CD4-positive, CD25-positive, alpha-beta regulatory T cell (primary cell): ENCODE data around the gene GPR32. TPM values are rescaled to one million over a fixed set of nuclear protein-coding genes. Genes with fewer than 3 reads are reported as not detected.

Experiments
- ATAC-seq, 2 donors: fragments of 150-1000 bp; cut with Tn5 transposase; one replicate each; pipeline ENCODE4 v1.10.0; 2021; ENCODE audit warnings: low read depth in 2 of 2, moderate number of reproducible peaks in 2 of 2, moderate library complexity in 1 of 2
- DNase-seq, 3 donors: peaks; one replicate each; pipeline versions ENCODE4 v3.0.0 to v3.0.0-alpha.2; 2012 to 2022; ENCODE audit warnings: mixed read lengths in 1 of 3
- H3K27ac ChIP-seq: one replicate; pipeline ENCODE4 v1.7.0; 2013; ENCODE audit warnings: mild to moderate bottlenecking, low read length; ENCODE audit not compliant: insufficient read depth, poor library complexity, severe bottlenecking
- H3K27me3 ChIP-seq: one replicate; pipeline ENCODE4 v1.7.0; 2013; ENCODE audit warnings: low read length; ENCODE audit not compliant: control insufficient read depth, insufficient read depth
- H3K36me3 ChIP-seq: one replicate; pipeline ENCODE4 v1.7.0; 2013; ENCODE audit warnings: mild to moderate bottlenecking, low read length, moderate library complexity; ENCODE audit not compliant: control insufficient read depth, insufficient read depth
- H3K4me1 ChIP-seq: 2 replicates; pipeline ENCODE4 v1.7.0; 2013; ENCODE audit warnings: mild to moderate bottlenecking, low read length; ENCODE audit not compliant: insufficient read depth, control insufficient read depth, poor library complexity, severe bottlenecking
- H3K4me3 ChIP-seq: one replicate; pipeline ENCODE4 v1.7.0; 2013; ENCODE audit warnings: low read depth, mild to moderate bottlenecking, low read length, moderate library complexity
- H3K9me3 ChIP-seq, 2 experiments: 1 replicate in 1 of 2; 2 replicates in 1 of 2; pipeline ENCODE4 v1.7.0; 2013; ENCODE audit warnings: low read length in 2 of 2, mild to moderate bottlenecking in 1 of 2, moderate library complexity in 1 of 2; ENCODE audit not compliant: control insufficient read depth in 2 of 2
- H3K27ac Mint-ChIP-seq, 3 donors: one replicate each; pipeline ENCODE4 v1.8.0; 2020 to 2022; ENCODE audit warnings: mild to moderate bottlenecking in 3 of 3, mixed read lengths in 3 of 3, moderate library complexity in 2 of 3
- H3K27me3 Mint-ChIP-seq: one replicate; pipeline ENCODE4 v1.8.0; 2022; ENCODE audit warnings: mild to moderate bottlenecking, mixed read lengths
- H3K36me3 Mint-ChIP-seq: one replicate; pipeline ENCODE4 v1.8.0; 2020; ENCODE audit warnings: mixed read lengths
- H3K4me1 Mint-ChIP-seq, 4 donors: one replicate each; pipeline ENCODE4 v1.8.0; 2020 to 2022; ENCODE audit warnings: mixed read lengths in 4 of 4, mild to moderate bottlenecking in 1 of 4
- H3K4me3 Mint-ChIP-seq, 4 donors: one replicate each; pipeline ENCODE4 v1.8.0; 2020 to 2022; ENCODE audit warnings: mild to moderate bottlenecking in 4 of 4, mixed read lengths in 4 of 4, moderate library complexity in 3 of 4
- H3K9me3 Mint-ChIP-seq, 7 donors: one replicate each; pipeline ENCODE4 v1.8.0; 2020 to 2022; ENCODE audit warnings: mixed read lengths in 7 of 7, mild to moderate bottlenecking in 3 of 7, moderate library complexity in 2 of 7
- polyA plus RNA-seq, 4 donors: library from polyadenylated mRNA; unstranded; fragments of 300-500 nt; fragmentation: Illumina TruSeq; gene quantifications; one replicate each; pipeline ENCODE4 v1.2.3, GENCODE V29; 2021
- total RNA-seq: library from RNA; stranded (reverse); gene quantifications from one replicate; pipeline ENCODE4 v1.2.3, GENCODE V29; 2022

Gene GPR32
- total and polyA plus RNA-seq, 5 donors from 2014 or later: not detected

DNA sequence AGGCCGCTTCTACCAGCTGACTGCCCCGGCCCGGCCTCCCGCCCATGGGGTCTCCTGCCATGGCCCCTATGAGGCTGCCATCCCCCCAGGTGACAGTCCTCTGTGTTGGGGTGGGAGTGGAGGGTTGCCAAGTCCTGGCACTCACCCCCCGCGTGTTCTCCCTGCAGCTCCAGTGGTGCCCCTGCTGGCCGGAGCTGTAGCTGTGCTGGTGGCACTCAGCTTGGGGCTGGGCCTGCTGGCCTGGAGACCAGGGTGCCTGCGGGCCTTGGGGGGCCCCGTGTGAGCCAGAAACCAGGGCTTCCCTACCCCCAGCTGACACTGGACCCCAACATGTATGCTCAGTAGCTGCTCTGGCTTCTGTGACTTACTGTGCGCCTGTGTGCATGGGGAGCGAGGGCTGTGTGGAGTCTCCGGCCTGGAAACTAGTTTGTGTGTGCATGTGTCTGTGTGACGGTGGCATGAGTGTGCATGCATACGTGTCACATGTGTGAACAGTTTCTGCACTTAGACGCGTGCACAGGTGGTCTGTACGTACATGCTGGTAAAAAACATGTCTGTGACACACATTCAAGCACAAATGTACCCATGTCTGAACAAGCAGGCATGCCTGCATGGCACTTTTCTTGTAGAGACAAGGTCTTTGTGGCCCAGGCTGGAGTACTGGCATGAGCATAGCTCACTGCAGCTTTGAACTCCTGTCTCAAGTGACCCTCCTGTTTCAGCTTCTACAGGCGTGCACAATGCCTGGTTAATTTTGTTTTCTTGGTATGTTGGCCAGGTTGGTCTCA is 24.8 kb downstream of the GPR32 start:
- H3K4me3 ChIP-seq: no peak overlapping the region

DNA sequence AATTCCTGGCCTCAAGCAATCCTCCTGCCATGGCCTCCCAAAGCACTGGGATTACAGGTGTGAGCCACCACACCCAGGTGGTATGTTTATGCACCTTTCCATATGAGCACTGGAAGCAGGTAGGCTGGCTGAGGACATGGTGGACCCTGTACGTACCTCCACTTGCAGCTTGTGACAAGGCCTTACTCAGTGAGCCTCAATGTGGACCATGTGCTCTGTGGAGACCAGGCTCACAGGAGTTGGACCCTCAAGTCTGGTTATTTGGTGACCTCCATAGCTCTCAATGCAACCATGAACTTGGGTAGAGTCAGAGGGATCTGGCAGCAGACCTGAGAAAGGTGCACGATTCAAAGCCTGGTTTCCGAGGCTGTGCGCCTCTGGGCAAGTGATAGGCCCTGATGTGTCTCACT is 25.4 kb downstream of the GPR32 start:
- Mint-ChIP-seq H3K4me3 (no peak overlapping the region), H3K36me3 (peaks cover 4% of the 10 kb centered on the region), H3K27ac (no peak overlapping the region), H3K27me3 (no peaks in the 10 kb centered on the region), H3K9me3 (no peaks in the 10 kb centered on the region), H3K4me1 (peaks cover 0 to 17% (median 4%) of the 10 kb centered on the region in 4 donors)
- Histone ChIP-seq H3K9me3 (no peaks in the 10 kb centered on the region), H3K4me3 (no peak overlapping the region), H3K27me3 (no peaks in the 10 kb centered on the region), H3K4me1 (peaks cover 4% of the 10 kb centered on the region), H3K27ac (no peak overlapping the region), H3K36me3 (peaks cover 27% of the 10 kb centered on the region)
- ATAC-seq: no peak
- DNase-seq: no peak

More for the DNA sequence above, 24.8 kb downstream of the GPR32 start:
- H3K4me3 Mint-ChIP-seq: no peak overlapping the region
- no peak overlapping the region for H3K27ac Mint-ChIP-seq
- H3K4me1 ChIP-seq: peaks cover 4% of the 10 kb centered on the region
- H3K36me3 ChIP-seq: peaks cover 27% of the 10 kb centered on the region
- H3K9me3 Mint-ChIP-seq: no peaks in the 10 kb centered on the region
- ATAC-seq (no peak), DNase-seq (no peak)
- H3K27ac ChIP-seq: no peak overlapping the region
- H3K9me3 ChIP-seq: no peaks in the 10 kb centered on the region
- H3K36me3 Mint-ChIP-seq: peaks cover 1% of the 10 kb centered on the region
- no peaks in the 10 kb centered on the region for H3K27me3 ChIP-seq
- H3K4me1 Mint-ChIP-seq: peaks cover 0 to 14% (median 3%) of the 10 kb centered on the region in 4 donors
- H3K27me3 Mint-ChIP-seq: no peaks in the 10 kb centered on the region

DNA sequence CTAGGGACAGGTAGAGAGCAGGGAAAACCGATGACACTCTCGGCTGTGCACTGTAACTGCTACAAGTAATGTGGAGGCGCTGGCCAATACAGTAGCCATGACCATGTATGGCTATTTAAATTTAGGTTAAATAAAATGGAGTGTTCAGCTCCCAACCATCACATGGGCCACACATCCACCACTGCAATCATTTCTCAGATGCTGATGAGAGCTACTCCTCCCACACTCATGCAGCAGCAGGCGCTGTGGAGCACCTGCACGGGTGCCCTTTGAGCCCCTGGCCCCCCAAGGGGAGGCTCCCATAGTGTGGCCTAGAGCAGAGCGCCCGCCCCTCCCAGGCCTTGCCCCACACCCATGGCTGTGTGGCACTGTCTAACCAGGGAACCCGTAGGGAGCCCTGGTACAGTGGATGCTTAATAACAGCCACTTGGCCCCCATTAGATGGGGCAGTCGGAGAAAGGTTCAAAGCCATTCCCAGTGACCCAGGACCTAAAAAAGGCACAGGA is 25.9 kb downstream of the GPR32 start:
- Histone ChIP-seq H3K4me3 (no peak overlapping the region), H3K27me3 (no peaks in the 10 kb centered on the region), H3K36me3 (peaks cover 27% of the 10 kb centered on the region), H3K9me3 (no peaks in the 10 kb centered on the region), H3K4me1 (peaks cover 4% of the 10 kb centered on the region), H3K27ac (no peak overlapping the region)
- no peaks in the 10 kb centered on the region for H3K27me3 Mint-ChIP-seq
- ATAC-seq (no peak), DNase-seq (no peak)
- H3K9me3 Mint-ChIP-seq: peaks cover 0 to 2% (median 0%) of the 10 kb centered on the region in 7 donors
- no peak overlapping the region for H3K27ac Mint-ChIP-seq
- H3K4me1 Mint-ChIP-seq: peaks cover 0 to 19% (median 4%) of the 10 kb centered on the region in 4 donors
- H3K4me3 Mint-ChIP-seq: no peak overlapping the region
- peaks cover 9% of the 10 kb centered on the region for H3K36me3 Mint-ChIP-seq

DNA sequence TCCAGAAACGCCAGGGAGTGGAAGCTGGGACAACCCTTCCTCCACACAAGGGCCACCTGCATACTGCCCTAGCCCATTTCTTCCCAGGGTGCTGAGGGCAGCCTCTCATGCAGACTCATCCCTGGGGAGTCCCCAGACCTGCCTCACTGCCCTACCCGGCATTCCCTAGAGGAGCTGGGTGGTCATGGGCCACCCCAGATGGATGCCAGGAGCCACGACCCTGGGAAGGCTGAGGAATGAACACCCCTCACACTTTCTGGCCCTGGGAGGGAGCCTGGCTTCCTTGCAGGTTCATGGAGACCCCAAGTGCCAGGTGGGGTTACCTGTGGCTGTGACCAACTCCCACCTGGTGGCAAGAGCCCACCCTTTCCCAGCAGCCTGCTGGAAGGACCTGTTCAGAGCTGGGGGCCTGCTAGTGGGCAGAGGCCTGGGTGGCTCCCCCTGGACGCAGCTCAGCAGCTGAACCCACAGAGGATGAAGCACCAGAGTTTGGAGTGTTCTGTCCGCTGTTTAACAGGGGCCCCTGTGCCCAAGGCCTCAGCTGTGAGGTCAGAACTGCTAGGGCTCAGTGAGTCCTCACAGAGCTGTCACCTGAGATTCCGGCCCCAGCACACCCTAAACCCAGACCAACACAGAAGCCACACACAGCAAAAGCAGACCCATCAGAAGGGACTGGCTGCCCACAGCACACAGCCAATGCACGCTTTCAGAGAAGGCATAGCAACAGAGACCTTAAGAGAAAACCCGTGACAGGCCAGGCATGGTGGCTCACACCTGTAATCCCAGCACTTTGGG is 26.6 kb downstream of the GPR32 start:
- DNase-seq: no peak
- peak overlapping the region in 1 of 4 donors; percentile 27 for H3K4me3 Mint-ChIP-seq
- no peak for ATAC-seq
- H3K4me3 ChIP-seq: no peak overlapping the region
- H3K9me3 ChIP-seq: no peaks in the 10 kb centered on the region
- no peaks in the 10 kb centered on the region for H3K27me3 Mint-ChIP-seq
- peaks cover 27% of the 10 kb centered on the region for H3K36me3 ChIP-seq
- no peak overlapping the region for H3K27ac ChIP-seq
- peaks cover 0 to 21% (median 4%) of the 10 kb centered on the region in 4 donors for H3K4me1 Mint-ChIP-seq
- H3K27me3 ChIP-seq: no peaks in the 10 kb centered on the region
- peaks cover 0 to 2% (median 0%) of the 10 kb centered on the region in 7 donors for H3K9me3 Mint-ChIP-seq
- H3K4me1 ChIP-seq: peaks cover 4% of the 10 kb centered on the region
- peaks cover 10% of the 10 kb centered on the region for H3K36me3 Mint-ChIP-seq
- no peak overlapping the region for H3K27ac Mint-ChIP-seq

DNA sequence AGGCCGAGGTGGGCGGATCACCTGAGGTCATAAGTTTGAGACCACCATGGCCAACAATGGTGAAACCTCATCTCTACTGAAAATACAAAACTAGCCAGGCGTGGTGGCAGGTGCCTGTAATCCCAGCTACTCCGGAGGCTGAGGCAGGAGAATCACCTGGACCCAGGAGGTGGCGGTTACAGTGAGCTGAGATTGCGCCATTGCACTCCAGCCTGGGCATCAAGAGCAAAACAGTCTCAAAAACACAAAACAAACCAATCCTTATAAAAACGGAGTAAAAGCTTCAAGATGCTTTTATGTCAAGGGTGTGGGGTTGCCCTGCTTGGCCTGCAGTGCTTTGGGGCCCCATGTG is 27.1 kb downstream of the GPR32 start:
- Histone ChIP-seq H3K27ac (no peak overlapping the region), H3K27me3 (no peaks in the 10 kb centered on the region), H3K9me3 (no peaks in the 10 kb centered on the region), H3K4me3 (no peak overlapping the region), H3K4me1 (peaks cover 4% of the 10 kb centered on the region), H3K36me3 (peaks cover 27% of the 10 kb centered on the region)
- Mint-ChIP-seq H3K27ac (no peak overlapping the region), H3K4me1 (peaks cover 0 to 25% (median 4%) of the 10 kb centered on the region in 4 donors), H3K27me3 (no peaks in the 10 kb centered on the region), H3K9me3 (peaks cover 0 to 2% (median 0%) of the 10 kb centered on the region in 7 donors), H3K4me3 (no peak overlapping the region), H3K36me3 (peaks cover 10% of the 10 kb centered on the region)
- DNase-seq (no peak), ATAC-seq (no peak)

DNA sequence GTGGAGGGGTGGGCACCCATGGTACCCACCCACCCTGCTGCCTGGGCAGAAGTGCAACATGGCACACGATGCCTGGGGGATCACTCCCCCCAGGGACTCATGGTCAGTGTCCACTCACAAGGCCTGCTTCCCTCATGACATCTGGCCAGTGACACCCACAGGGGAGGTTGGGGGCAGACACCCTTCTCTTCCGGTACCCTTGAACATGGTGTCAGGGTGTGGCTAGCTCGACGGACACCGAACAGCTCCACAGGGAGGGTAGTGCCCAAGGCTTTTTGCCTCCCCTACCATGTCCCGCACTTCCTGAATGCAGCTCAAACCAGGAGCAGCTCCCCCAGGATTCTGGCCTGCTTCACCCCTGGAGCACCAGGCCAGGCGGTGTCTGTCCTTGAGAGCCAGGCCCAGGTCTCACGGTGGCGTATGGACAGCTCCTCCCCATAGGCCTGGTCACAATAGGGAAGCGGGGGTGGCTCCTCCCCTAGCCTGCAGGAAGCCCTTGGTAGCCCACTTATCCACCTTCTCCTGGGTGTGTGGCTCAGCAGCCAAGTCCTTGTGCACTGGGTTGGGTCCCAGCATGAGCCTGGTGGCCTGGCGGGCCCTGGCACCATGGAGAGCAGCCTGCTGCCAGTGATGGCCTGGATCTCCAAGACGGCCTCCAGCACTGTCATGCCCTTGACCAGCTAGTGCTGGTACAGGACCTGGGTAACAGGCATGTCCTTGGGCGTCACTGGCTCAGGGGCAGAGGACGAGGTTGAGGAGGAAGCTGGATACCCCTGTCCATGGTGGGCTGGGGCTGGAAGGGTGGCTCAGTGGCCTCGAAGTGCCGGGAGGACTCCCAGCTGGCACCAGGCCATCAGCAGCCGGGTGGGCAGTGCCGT is 27.8 kb downstream of the GPR32 start:
- peaks cover 27% of the 10 kb centered on the region for H3K36me3 ChIP-seq
- Mint-ChIP-seq H3K27ac (no peak overlapping the region), H3K36me3 (peaks cover 10% of the 10 kb centered on the region)

More for the DNA sequence above, 27.8 kb downstream of the GPR32 start:
- H3K4me1 Mint-ChIP-seq: peaks cover 0 to 31% (median 8%) of the 10 kb centered on the region in 4 donors
- Histone ChIP-seq H3K4me3 (no peak overlapping the region), H3K4me1 (peaks cover 8% of the 10 kb centered on the region), H3K9me3 (no peaks in the 10 kb centered on the region), H3K27me3 (no peaks in the 10 kb centered on the region), H3K27ac (no peak overlapping the region)
- DNase-seq: no peak
- H3K4me3 Mint-ChIP-seq: no peak overlapping the region
- no peaks in the 10 kb centered on the region for H3K27me3 Mint-ChIP-seq
- no peak for ATAC-seq
- H3K9me3 Mint-ChIP-seq: peaks cover 0 to 2% (median 0%) of the 10 kb centered on the region in 7 donors
